ENCODE measurements around the gene AGPAT4.

AGPAT4 gene

GRCh38 chr6:161137320-161137719, 136.5 kb downstream of the AGPAT4 start:
- DNase-seq (ENCODE audit: insufficient read length, low spot score) = no peak
- FAIRE-seq = no peak
- TF ChIP-seq CTCF (IDR thresholded peaks at IDR 0.05; ENCODE audit: insufficient read depth, missing control alignments) = no peak

- no peak for FAIRE-seq
- no peak for TF ChIP-seq CTCF (IDR thresholded peaks at IDR 0.05; ENCODE audit: insufficient read depth, missing control alignments)
Observed at GRCh38 chr6:161136655-161137054, 137.2 kb downstream of the AGPAT4 start.

GRCh38 chr6:161135695-161136591, 137.9 kb downstream of the AGPAT4 start:
- DNase-seq (ENCODE audit: insufficient read length, low spot score) = no peak
- no peak for TF ChIP-seq CTCF (IDR thresholded peaks at IDR 0.05; ENCODE audit: insufficient read depth, missing control alignments)
- no peak for FAIRE-seq

More at GRCh38 chr6:161136655-161137054, 137.2 kb downstream of the AGPAT4 start:
- DNase-seq (ENCODE audit: insufficient read length, low spot score) = no peak

- FAIRE-seq (no peak), DNase-seq (ENCODE audit: insufficient read length, low spot score) (no peak)
- TF ChIP-seq CTCF (IDR thresholded peaks at IDR 0.05; ENCODE audit: insufficient read depth, missing control alignments) = no peak
Observed at GRCh38 chr6:161134550-161135298, 139.1 kb downstream of the AGPAT4 start.

- no peak for DNase-seq (ENCODE audit: insufficient read length, low spot score)
- TF ChIP-seq CTCF (IDR thresholded peaks at IDR 0.05; ENCODE audit: insufficient read depth, missing control alignments) = no peak
Observed at GRCh38 chr6:161133963-161134362, 139.9 kb downstream of the AGPAT4 start.

GRCh38 chr6:161132384-161132783, 141.5 kb downstream of the AGPAT4 start:
- FAIRE-seq (no peak), DNase-seq (ENCODE audit: insufficient read length, low spot score) (no peak)
- no peak for TF ChIP-seq CTCF (IDR thresholded peaks at IDR 0.05; ENCODE audit: insufficient read depth, missing control alignments)

More at GRCh38 chr6:161133963-161134362, 139.9 kb downstream of the AGPAT4 start:
- no peak for FAIRE-seq
